HG03460 (cell line): ENCODE data around the gene ZFAND4.
"Not testable (repeated sequence)": the region's sequence is repeated elsewhere in the genome, so short reads cannot be mapped to it uniquely, and the experiment has no call there.

Source experiments
- ATAC-seq: cut with Tn5 transposase; IDR thresholded peaks from one replicate; pipeline ENCODE4 v1.9.1; 2021; ENCODE audit not compliant: unreplicated experiment

The ZFAND4 gene

GRCh38 chr10:45672181-45673073 lies at the start of gene ZFAND4:
Gene ZFAND4, minus strand, starts transcription at chr10:45672772. Its CDS starts 9,047 bp downstream, at chr10:45663725.
- ATAC-seq: peak; percentile 96

GRCh38 chr10:45721503-45721902 lies 48.9 kb upstream of the ZFAND4 start:
- not testable (repeated sequence) for ATAC-seq

- ATAC-seq: not testable (repeated sequence)
These were observed 45.1 kb upstream of the ZFAND4 start for GRCh38 chr10:45717642-45718041.

DNA sequence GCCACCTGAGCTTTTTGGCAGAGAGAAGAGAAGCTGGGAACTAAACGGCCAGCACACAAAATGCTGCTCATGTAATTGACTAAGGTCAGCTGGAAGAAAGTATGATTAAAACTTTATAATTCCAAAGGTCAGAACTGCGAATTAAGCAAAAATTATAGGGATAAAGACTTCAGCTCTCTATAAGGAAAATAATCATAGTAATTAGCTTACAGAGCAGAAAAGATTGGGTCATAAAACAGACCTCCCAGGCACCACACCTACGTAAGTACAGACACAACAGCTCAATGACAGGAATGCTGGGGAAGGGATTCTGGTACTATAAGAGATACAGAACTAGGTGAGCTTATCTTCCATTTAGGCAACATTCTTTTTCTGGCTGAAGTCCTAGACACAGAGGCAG lies 44.5 kb upstream of the ZFAND4 start:
- not testable (repeated sequence) for ATAC-seq

GRCh38 chr10:45711223-45711622 lies 38.7 kb upstream of the ZFAND4 start:
- not testable (repeated sequence) for ATAC-seq

GRCh38 chr10:45710200-45710796 lies 37.7 kb upstream of the ZFAND4 start:
- peak; percentile 88 for ATAC-seq

DNA sequence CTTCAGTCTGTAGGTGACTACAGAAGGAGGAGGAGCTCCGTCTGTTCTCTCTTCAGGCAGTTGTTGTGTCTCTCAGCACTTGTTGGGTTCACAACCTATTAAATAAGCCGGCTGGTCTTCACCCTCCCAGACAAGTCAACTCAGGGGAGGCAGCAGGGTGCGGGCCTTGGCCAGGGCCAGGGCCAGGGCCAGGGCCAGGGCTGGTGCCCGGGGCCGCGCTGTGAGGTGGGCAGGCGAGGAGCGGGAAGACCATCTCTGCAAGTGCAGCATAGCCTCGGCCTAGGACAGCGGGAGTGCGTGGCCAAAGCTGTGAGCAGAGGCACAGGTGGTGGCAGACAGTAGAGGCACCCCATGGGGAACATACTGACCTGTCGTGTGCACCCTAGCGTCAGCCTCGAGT lies 5.9 kb upstream of the ZFAND4 start:
- not testable (repeated sequence) for ATAC-seq

DNA sequence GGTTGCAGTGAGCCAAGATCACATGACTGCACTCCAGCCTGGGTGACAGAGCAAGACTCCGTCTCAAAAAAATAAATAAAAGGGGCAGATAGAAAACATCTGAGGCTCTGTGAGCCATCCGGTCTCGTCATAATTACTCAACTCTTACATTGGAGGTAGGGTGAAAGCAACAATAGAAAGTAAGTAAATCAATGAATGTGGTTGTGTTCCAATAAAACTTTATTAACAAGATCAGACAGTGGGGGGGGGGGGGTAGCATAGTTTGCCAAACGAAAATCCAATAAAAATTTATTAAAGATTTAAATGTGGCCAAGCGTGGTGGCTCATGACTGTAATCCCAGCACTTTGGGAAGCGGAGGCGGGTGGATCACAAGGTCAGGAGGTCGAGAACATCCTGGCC lies 2.8 kb upstream of the ZFAND4 start:
- ATAC-seq: no peak

DNA sequence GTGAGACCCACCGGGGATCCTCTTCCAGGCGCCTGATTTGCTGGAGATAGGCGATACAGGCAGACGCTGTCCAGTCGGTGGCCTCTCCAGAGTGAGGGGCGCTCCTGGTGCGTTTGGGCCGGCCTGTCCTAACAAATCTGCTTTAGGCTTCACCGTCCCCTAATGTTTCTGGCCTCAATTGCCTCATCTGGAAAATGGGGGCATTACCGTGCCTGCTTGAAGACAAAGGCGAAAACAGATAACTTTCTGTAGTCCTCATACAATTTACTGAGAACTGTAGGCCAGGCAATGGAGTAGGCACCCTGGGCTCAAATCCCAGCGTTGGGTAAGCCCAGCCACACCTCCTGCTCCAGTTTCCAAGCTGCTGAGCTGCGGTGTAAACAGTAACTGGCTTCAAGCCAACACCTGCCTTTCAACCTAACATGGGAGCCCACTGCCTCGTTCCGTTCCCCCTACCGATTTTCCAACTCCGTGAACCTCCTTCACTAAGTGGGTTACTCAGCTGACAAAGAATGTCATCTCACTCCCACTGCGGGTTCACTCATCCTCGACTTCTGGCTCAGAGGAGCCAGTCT lies 589 bp upstream of the ZFAND4 start:
- no peak for ATAC-seq

DNA sequence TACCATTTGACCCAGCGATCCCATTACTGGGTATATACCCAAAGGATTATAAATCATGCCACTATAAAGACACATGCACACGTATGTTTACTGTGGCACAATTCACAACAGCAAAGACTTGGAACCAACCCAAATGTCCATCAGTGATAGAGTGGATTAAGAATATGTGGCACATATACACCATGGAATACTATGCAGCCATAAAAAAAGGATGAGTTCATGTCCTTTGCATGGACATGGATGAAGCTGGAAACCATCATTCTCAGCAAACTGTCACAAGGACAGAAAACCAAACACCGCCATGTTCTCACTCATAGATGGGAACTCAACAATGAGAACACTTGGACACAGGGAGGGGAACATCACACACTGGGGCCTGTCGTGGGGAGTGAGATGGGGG lies 1.3 kb downstream of the ZFAND4 start:
- not testable (repeated sequence) for ATAC-seq

- ATAC-seq: not testable (repeated sequence)
These were observed 2.7 kb downstream of the ZFAND4 start for GRCh38 chr10:45669897-45670296.

GRCh38 chr10:45660876-45661411 lies 11.6 kb downstream of the ZFAND4 start:
- no peak for ATAC-seq

- ATAC-seq: no peak
These were observed 15.3 kb downstream of the ZFAND4 start for GRCh38 chr10:45657033-45657926.

GRCh38 chr10:45655219-45655618 lies 17.4 kb downstream of the ZFAND4 start:
- no peak for ATAC-seq

DNA sequence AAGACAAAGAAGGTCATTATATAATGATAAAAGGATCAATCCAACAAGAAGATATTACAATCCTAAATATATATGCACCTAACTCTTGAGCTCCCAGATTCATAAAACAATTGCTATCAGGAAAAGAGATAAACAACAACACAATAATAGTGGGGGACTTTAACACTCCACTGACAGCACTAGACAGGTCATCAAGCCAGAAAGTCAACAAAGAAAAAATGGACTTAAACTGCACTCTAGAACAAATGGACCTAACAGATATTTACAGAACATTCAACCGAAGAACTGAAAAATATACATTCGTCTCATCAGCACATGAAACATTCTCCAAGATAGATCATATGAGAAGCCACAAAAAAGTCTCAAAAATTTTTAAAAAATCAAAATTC lies 17.8 kb downstream of the ZFAND4 start:
- ATAC-seq: not testable (repeated sequence)

DNA sequence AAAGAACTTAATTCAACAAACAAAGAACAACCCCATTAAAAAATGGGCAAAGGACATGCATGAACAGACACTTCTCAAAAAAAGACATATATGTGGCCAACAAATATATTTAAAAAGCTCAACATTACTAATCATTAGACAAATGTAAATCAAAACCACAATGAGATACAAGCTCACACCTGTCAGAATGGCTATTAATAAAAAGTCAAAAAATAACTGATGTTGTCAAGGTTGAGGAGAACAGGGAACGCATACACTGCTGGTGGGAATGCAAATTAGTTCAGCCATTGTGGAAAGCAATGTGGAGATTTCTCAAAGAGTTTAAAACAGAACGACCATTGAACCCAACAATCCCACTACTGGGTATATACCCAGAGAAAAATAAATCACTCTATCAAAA lies 19.1 kb downstream of the ZFAND4 start:
- peak; percentile 50 for ATAC-seq

DNA sequence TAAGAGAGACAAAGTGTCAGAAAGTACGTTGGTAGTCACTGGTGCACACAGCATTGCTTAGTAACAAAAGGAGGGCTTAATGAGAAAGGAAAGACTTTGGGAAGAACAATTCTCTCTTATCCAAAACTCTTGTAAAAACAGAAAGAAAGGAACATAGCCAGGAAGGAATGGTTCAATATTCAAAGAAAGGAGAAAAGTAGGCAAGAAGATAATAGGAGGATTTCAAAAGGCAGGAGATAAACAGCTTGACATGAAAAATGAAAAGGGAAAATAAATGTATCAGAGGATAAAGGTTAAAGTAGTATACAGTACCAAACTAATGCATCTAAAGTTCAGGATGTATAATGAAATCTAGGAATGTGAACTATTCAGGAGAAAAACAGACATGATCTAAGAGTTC lies 20.1 kb downstream of the ZFAND4 start:
- ATAC-seq: no peak

- no peak for ATAC-seq
These were observed 23.3 kb downstream of the ZFAND4 start for GRCh38 chr10:45649296-45649695.

DNA sequence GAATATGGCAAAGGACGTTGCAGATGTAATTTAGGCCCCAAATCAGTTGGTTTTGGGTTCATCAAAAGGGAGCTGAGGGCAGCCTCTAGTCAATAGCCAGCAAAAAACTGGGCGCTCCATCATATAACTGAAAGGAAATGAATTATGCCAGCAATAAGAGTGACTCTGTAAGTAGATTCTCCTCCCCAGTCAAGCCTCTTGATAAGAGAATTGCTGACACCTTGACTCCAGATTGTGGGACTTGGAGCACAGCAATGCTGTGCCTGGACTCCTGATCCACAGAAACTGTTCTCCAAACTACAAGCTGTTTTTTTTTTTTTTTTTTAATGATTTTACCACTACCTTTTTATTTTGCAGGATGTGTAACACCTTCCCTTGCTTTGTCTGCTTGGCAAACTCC lies 25.5 kb downstream of the ZFAND4 start:
- ATAC-seq: no peak

DNA sequence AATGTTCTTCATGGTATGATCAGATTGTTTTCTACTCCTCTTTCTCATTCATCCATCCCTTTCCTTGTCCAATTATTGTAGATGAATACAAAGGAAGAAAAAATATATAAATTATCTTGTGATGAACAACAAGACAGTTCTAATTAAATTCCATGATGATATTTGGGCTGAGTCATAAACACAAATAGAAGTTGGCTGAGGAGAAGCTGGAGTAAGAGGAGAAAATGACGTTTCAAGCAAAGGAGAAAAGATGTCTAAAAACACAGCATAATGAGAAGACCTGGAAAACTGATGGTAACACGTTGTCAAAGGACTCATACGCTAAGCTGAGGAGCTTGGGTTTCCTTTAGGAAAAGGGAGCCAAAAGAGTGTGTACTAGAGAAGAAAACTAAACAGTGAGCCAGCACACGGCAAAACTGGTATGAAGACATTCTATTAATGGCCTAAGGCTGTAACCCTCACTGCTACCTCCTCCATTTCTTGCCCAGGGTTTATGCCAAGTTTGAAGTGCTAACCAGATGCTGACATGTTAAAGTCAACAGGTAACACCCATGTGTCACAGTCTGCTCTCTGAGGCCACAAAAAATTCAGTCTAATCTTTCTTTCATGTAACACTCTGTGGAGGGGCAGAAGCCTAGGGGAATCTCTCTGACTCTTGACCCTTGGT lies 26.1 kb downstream of the ZFAND4 start:
- ATAC-seq: no peak
